Esophagus squamous epithelium (tissue), 5 donors: ENCODE measurements around the gene OR2A12. TPM values are rescaled to one million over a fixed set of nuclear protein-coding genes. Genes with fewer than 3 reads are reported as not detected.
"Not testable (repeated sequence)": the region's sequence is repeated elsewhere in the genome, so short reads cannot be mapped to it uniquely, and the experiment has no call there.

Source experiments
- DNase-seq: peaks from one replicate; lab custom pipeline; 2025; lab: John Stamatoyannopoulos, UW
- H3K27ac ChIP-seq, 4 donors: fragments of 200-600 bp; sonication (generic); one replicate each; pipeline ENCODE4 v1.5.1; 2016 to 2019; ENCODE audit warnings: mild to moderate bottlenecking in 1 of 4
- H3K27me3 ChIP-seq, 4 donors: fragments of 200-600 bp; sonication (generic); 1 replicate in 3 of 4; 2 replicates in 1 of 4; pipeline versions ENCODE4 v1.5.1 to v1.6.0; 2017 to 2021; ENCODE audit warnings: antibody characterized with exemption in 1 of 4
- H3K36me3 ChIP-seq, 3 donors: fragments of 200-600 bp; sonication (generic); one replicate each; pipeline ENCODE4 v1.5.1; 2016 to 2019
- H3K4me1 ChIP-seq, 3 donors: fragments of 200-600 bp; sonication (generic); one replicate each; pipeline ENCODE4 v1.5.1; 2017 to 2019
- H3K4me3 ChIP-seq, 4 donors: fragments of 200-600 bp; sonication (generic); 1 replicate in 3 of 4; 2 replicates in 1 of 4; pipeline ENCODE4 v1.5.1; 2016 to 2019; ENCODE audit warnings: mild to moderate bottlenecking in 2 of 4, moderate library complexity in 1 of 4
- H3K9me3 ChIP-seq, 3 donors: fragments of 200-600 bp; sonication (generic); one replicate each; pipeline ENCODE4 v1.5.1; 2016 to 2019
- POLR2A ChIP-seq, 4 donors: fragments of 450-650 bp; IDR thresholded peaks; one replicate each; pipeline ENCODE4 v1.6.1; 2017; ENCODE audit warnings: antibody characterized with exemption in 4 of 4, mild to moderate bottlenecking in 4 of 4, moderate library complexity in 3 of 4
- WGBS, 2 donors: methylation state at CpG; one replicate each; pipeline ENCODE4 v1.1.5; 2018; 5-methylcytosine and 5-hydroxymethylcytosine counted together
- intact Hi-C: fragments of 100-400 bp; cut with DNase I; formaldehyde crosslinking; loops from one replicate; pipeline ENCODE4 v1.15.0; 2022
- total RNA-seq, 4 donors: library from RNA; depleted of rRNA; stranded (reverse); fragments of >200 nt; gene quantifications; one replicate each; pipeline ENCODE4 v1.1.0, GENCODE V29; 2016
- TF ChIP-seq, protein P1 (sequence below), 6 experiments: fragments of 450-650 bp in 4 of 6; fragments of 200-600 bp in 2 of 6; sonication (generic) in 2 of 6; IDR thresholded peaks; one replicate each; pipeline ENCODE4 v1.5.1; 2016 to 2019; ENCODE audit warnings: antibody characterized with exemption in 6 of 6, mild to moderate bottlenecking in 4 of 6, moderate library complexity in 4 of 6
- donor health status: DM: yes; HTN: yes; CAD: no.

OR2A12 gene
- total RNA-seq, 4 donors from 2014 or later: not detected

DNA sequence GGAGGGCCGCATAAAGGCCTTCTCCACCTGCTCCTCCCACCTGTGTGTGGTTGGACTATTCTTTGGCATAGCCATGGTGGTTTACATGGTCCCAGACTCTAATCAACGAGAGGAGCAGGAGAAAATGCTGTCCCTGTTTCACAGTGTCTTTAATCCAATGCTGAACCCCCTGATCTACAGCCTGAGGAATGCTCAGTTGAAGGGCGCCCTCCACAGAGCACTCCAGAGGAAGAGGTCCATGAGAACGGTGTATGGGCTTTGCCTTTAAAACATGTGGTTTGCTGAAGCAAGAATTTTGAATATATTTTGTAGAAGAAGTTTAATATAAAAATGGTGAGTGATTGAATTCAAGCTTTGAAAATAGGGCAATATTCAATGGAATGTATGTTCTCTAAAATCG is 24.2 kb downstream of the OR2A12 start:
- Histone ChIP-seq H3K27ac (no peak overlapping the region), H3K36me3 (no peaks in the 10 kb centered on the region), H3K9me3 (no peaks in the 10 kb centered on the region), H3K4me1 (no peaks in the 10 kb centered on the region), H3K27me3 (no peaks in the 10 kb centered on the region), H3K4me3 (no peak overlapping the region)
- TF ChIP-seq, protein P1, sequence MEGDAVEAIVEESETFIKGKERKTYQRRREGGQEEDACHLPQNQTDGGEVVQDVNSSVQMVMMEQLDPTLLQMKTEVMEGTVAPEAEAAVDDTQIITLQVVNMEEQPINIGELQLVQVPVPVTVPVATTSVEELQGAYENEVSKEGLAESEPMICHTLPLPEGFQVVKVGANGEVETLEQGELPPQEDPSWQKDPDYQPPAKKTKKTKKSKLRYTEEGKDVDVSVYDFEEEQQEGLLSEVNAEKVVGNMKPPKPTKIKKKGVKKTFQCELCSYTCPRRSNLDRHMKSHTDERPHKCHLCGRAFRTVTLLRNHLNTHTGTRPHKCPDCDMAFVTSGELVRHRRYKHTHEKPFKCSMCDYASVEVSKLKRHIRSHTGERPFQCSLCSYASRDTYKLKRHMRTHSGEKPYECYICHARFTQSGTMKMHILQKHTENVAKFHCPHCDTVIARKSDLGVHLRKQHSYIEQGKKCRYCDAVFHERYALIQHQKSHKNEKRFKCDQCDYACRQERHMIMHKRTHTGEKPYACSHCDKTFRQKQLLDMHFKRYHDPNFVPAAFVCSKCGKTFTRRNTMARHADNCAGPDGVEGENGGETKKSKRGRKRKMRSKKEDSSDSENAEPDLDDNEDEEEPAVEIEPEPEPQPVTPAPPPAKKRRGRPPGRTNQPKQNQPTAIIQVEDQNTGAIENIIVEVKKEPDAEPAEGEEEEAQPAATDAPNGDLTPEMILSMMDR (IDR thresholded peaks at IDR 0.05): no peak
- TF ChIP-seq POLR2A (IDR thresholded peaks at IDR 0.05): no peak
- 64 to 67% methylated on average over 5 of the region's 5 CpGs for WGBS, 2 donors
- DNase-seq: no peak
- intact Hi-C loops: no loop called here

DNA sequence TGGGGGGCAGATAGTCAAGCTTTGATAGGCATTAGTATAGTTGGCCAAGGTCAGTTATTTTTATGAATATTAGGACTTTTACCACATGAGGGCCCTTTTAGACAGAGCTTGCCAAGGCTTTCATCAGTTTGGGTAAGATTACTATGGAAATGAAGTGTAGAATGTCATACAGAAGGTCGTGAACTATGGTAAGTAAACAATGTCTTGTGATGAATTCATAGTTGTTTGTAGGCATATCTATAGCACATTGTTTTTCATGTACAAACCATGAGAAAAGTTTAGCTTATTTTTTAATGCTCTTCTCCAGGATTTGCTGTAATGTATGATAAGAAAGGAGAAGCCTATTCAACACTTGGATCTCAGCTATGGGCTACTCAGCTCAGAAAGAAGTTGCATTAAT is 27.6 kb downstream of the OR2A12 start:
- no peaks in the 10 kb centered on the region for H3K9me3 ChIP-seq
- intact Hi-C loops: no loop called here
- no peak overlapping the region for H3K27ac ChIP-seq
- H3K4me3 ChIP-seq: no peak overlapping the region
- 17 to 30% methylated on average over 1 of the region's 1 CpG for WGBS, 2 donors
- H3K36me3 ChIP-seq: no peaks in the 10 kb centered on the region
- H3K27me3 ChIP-seq: no peaks in the 10 kb centered on the region
- TF ChIP-seq, protein P1 (IDR thresholded peaks at IDR 0.05): no peak
- TF ChIP-seq POLR2A (IDR thresholded peaks at IDR 0.05): no peak
- no peaks in the 10 kb centered on the region for H3K4me1 ChIP-seq
- DNase-seq: no peak

DNA sequence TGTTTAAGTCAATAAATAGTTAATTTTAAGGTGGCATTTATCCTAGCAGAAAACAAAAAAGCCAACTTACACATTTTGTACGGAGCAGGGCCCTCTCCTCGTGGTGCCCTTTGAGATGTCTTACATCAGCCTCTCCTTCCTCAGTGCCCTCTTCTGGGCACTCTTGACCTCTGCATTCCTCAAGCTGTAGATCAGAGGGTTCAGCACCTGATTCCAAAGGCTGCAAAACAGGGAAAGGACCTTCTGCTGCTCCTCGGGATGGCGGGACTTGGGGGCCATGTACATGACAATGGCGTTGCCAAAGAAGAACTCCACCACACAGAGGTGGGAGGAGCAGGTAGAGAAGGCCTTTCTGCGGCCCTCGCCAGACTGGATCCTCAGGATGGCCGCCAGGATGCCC is 32.3 kb downstream of the OR2A12 start:
- Histone ChIP-seq H3K27ac (no peak overlapping the region), H3K4me1 (no peaks in the 10 kb centered on the region), H3K9me3 (no peaks in the 10 kb centered on the region), H3K27me3 (no peaks in the 10 kb centered on the region), H3K36me3 (no peaks in the 10 kb centered on the region), H3K4me3 (no peak overlapping the region)
- no peak for DNase-seq
- 63 to 68% methylated on average over 5 to 6 of the region's 8 CpGs for WGBS, 2 donors
- intact Hi-C loops: no loop called here
- TF ChIP-seq, protein P1 (IDR thresholded peaks at IDR 0.05): no peak
- no peak for TF ChIP-seq POLR2A (IDR thresholded peaks at IDR 0.05)

DNA sequence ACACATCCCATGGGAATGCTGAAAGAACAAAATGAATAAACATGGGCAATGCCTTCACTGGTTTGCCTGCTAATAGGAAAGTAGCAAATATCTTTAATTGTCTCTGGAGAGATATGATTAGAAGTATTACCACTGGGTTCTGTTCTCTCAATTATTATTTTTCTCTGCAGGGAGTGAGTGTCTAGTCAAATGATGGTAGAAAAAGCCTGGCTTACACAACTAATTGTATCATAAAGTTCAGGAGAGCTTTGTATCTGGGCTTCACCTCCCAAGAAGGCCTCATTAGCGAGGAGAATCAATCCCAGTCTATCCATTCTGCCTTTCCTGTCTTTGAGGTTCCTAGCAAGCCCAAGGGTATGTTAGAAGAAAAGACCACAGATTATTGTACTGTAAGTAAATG is 36.8 kb downstream of the OR2A12 start, which contains the start of gene OR2A14:
TSS of gene OR2A14 (plus strand) at position 301 of the 400 bp plus-strand sequence. CDS start 5,937 bp downstream, outside the sequence.
- no peak within 1 kb of the TSS for H3K4me3 ChIP-seq
- TF ChIP-seq, protein P1 (IDR thresholded peaks at IDR 0.05): no peak
- TF ChIP-seq POLR2A (IDR thresholded peaks at IDR 0.05): no peak
- intact Hi-C loops: no loop called here
- H3K36me3 ChIP-seq: no peaks in the 10 kb centered on the region
- WGBS, 2 donors: 73 to 81% methylated on average over 1 of the region's 1 CpG
- no peak within 1 kb of the TSS for H3K27ac ChIP-seq
- no peaks in the 10 kb centered on the region for H3K4me1 ChIP-seq
- H3K9me3 ChIP-seq: no peaks in the 10 kb centered on the region
- DNase-seq: no peak
- H3K27me3 ChIP-seq: no peaks in the 10 kb centered on the region

DNA sequence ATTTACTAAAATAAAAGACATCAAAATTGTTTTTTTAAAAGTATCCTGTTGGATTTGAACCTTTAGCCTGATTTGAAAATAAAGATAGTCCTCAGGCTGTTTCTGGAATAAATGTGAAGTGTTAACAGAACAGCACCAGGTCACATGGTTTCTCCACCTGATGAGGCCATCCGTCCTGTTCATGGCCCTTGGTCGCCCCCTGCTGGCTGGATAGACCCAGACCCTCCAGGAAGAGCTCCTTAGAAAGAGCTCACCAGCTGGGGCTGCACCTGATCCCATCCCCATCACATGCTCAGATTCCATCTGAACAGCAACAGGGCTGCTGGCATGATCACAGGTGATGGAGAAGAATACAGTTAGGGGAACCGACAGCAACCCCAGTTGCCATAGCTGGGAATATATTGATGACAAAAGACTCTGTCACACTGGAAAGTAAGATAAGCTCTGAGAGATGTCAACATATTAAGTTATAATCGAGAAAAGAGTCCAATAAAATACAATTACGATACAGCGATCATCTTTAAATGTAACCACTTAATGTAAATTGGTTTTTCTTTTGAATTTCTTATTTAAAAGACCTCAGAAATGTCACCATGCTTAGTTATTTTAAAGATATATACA is 41.7 kb downstream of the OR2A12 start:
- TF ChIP-seq, protein P1 (IDR thresholded peaks at IDR 0.05): peak; percentile 58 to 83 (median 74)
- TF ChIP-seq POLR2A (IDR thresholded peaks at IDR 0.05): no peak
- Histone ChIP-seq H3K36me3 (no peaks in the 10 kb centered on the region), H3K4me3 (no peak overlapping the region), H3K4me1 (no peaks in the 10 kb centered on the region), H3K27me3 (no peaks in the 10 kb centered on the region), H3K9me3 (no peaks in the 10 kb centered on the region), H3K27ac (no peak overlapping the region)
- WGBS, 2 donors: 39 to 40% methylated on average over 6 of the region's 6 CpGs
- intact Hi-C loops: no loop called here
- peak; percentile 28 for DNase-seq

DNA sequence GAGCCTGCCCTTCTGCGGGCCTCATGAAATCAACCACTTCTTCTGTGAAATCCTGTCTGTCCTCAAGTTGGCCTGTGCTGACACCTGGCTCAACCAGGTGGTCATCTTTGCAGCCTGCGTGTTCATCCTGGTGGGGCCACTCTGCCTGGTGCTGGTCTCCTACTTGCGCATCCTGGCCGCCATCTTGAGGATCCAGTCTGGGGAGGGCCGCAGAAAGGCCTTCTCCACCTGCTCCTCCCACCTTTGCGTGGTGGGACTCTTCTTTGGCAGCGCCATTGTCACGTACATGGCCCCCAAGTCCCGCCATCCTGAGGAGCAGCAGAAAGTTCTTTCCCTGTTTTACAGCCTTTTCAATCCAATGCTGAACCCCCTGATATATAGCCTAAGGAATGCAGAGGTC is 43.5 kb downstream of the OR2A12 start:
- DNase-seq, H3K36me3 ChIP-seq, intact Hi-C loops, H3K9me3 ChIP-seq, H3K27me3 ChIP-seq, H3K27ac ChIP-seq, H3K4me1 ChIP-seq, H3K4me3 ChIP-seq: not testable (repeated sequence)
- 92 to 98% methylated on average over 6 to 9 of the region's 9 CpGs for WGBS, 2 donors
